ENCODE results near the gene CRACDL.
"Not testable (repeated sequence)": the region's sequence is repeated elsewhere in the genome, so short reads cannot be mapped to it uniquely, and the experiment has no call there.

CRACDL gene

GRCh38 chr2:98753801-98754200 is 182.2 kb downstream of the CRACDL start:
- in situ Hi-C loops (cut with HindIII; ENCODE audit: low pct_ligation_motif_present, low pct_unique_long_range_greater_than_20kb, low sequenced_read_pairs) = no loop called here
- DNase-seq = no peak

- in situ Hi-C loops (cut with HindIII; ENCODE audit: low pct_ligation_motif_present, low pct_unique_long_range_greater_than_20kb, low sequenced_read_pairs); DNase-seq: not testable (repeated sequence)
Observed at GRCh38 chr2:98752711-98753110, 183.3 kb downstream of the CRACDL start.

DNA sequence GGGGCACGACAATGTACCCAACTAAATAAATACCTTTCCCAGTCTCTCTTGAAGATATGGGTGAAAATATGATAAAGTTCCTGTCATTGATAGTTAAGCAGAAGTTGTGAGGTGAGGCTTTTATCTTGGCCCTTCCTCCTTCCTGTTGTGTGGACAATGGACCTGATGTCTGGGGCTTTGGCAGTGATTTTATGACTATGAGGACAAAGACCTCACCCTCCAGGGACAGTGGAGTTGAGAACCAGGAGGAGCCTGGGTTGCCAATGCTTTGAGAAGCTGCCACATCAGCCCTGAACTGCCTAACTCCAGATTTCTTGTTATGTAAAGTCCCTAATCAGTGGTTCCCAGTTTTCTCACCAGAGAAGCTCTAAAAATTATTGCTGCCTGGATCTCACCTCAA is 184.3 kb downstream of the CRACDL start:
- in situ Hi-C loops (cut with HindIII; ENCODE audit: low pct_ligation_motif_present, low pct_unique_long_range_greater_than_20kb, low sequenced_read_pairs) = no loop called here
- no peak for DNase-seq

GRCh38 chr2:98750593-98751282 is 185.3 kb downstream of the CRACDL start:
- no peak for DNase-seq
- in situ Hi-C loops (cut with HindIII; ENCODE audit: low pct_ligation_motif_present, low pct_unique_long_range_greater_than_20kb, low sequenced_read_pairs) = no loop called here

DNA sequence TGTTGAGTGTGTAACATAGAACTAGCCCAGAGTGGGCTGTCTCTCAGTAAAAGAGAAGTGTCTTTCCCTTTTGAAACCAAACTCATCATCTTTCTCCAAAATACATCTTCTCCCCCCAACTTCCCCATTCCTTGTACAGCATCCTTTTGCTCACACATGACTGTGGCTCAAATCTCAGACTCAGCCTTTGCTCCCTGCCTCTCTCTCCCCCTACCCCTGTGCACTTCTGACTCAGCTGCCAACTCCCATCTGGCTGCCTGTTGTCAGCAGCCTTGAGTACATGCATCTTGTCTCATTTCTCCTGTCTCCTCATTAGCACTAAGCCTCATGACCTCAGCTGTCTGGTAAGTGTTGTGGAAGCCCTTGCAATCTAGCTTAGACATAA is 187.0 kb downstream of the CRACDL start:
- in situ Hi-C loops (cut with HindIII; ENCODE audit: low pct_ligation_motif_present, low pct_unique_long_range_greater_than_20kb, low sequenced_read_pairs) = no loop called here
- DNase-seq = no peak

- DNase-seq = no peak
- in situ Hi-C loops (cut with HindIII; ENCODE audit: low pct_ligation_motif_present, low pct_unique_long_range_greater_than_20kb, low sequenced_read_pairs) = no loop called here
Observed at GRCh38 chr2:98748292-98749065, 187.5 kb downstream of the CRACDL start.

- in situ Hi-C loops (cut with HindIII; ENCODE audit: low pct_ligation_motif_present, low pct_unique_long_range_greater_than_20kb, low sequenced_read_pairs) = no loop called here
- no peak for DNase-seq
Observed at GRCh38 chr2:98747888-98748287, 188.1 kb downstream of the CRACDL start.

- DNase-seq = no peak
- in situ Hi-C loops (cut with HindIII; ENCODE audit: low pct_ligation_motif_present, low pct_unique_long_range_greater_than_20kb, low sequenced_read_pairs) = no loop called here
Observed at GRCh38 chr2:98746426-98746825, 189.6 kb downstream of the CRACDL start.

DNA sequence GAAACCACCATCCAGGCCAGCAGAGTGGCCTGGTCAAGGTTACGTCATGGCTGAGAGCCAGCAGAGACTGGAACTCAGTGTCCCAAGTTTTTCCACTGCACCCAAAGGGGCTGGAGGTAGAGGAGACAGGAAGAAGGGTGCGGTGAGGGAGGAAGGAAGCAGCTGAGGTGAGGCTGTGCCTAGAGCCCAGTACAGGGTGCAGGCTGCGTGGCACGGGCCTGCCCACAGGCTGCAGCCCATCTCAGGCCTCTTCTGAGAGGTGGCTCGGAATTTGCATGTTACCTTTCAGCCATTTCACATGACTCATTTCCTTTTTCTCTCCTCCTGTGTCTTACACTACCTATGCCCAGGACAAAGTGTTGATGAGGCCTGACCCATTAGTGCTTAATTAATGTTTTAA is 191.4 kb downstream of the CRACDL start:
- in situ Hi-C loops (cut with HindIII; ENCODE audit: low pct_ligation_motif_present, low pct_unique_long_range_greater_than_20kb, low sequenced_read_pairs) = no loop called here
- no peak for DNase-seq

All from ACHN (cell line).